Measurements from ENCODE around the gene UCMA.

Gene UCMA

GRCh38 chr10:13233358-13233757 lies 816 bp downstream of the UCMA start:
- no peak for DNase-seq

- no peak for DNase-seq
These were observed 2.4 kb downstream of the UCMA start for GRCh38 chr10:13231808-13232207.

DNA sequence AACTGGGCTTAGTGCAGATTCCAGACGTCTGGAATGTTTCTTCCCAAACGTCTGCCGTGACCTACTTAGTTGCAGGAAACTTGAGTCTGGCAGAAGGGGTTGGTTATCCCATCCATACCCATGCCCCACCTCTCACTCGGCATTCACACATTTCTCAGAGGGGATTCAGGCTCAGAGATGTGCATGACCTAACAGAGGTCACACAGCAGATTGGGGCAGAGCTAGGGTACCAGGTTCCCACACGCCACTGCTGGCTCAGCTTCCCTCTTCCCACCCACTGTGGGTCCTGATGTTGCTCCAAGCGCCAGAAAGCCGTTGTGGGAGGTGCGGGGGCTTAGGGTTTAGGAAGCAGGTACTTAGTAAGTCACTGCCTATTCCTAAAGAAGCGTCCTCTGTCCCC lies 3.0 kb downstream of the UCMA start:
- DNase-seq, result no peak

DNA sequence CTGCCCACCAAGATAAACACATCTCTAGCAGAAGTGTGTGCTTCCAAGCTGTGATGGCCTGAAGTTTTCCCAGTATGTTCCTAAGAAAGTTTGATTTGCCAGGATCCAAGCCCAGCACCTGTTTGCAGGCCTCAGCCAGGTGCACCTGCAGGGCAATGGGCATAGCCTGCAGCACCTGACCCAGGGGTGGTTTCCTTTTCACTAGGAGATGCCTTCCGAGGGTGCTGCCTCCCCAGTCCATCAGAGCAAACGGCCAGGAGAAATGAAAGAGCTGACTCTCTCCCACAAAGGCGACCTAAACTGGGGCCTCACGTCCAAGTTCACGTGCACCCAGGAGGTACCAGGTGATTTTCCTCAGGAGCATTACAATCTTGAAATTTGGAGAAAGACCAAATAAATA lies 7.1 kb downstream of the UCMA start:
- no peak for DNase-seq

GRCh38 chr10:13225601-13226000 lies 8.6 kb downstream of the UCMA start:
- no peak for DNase-seq

DNA sequence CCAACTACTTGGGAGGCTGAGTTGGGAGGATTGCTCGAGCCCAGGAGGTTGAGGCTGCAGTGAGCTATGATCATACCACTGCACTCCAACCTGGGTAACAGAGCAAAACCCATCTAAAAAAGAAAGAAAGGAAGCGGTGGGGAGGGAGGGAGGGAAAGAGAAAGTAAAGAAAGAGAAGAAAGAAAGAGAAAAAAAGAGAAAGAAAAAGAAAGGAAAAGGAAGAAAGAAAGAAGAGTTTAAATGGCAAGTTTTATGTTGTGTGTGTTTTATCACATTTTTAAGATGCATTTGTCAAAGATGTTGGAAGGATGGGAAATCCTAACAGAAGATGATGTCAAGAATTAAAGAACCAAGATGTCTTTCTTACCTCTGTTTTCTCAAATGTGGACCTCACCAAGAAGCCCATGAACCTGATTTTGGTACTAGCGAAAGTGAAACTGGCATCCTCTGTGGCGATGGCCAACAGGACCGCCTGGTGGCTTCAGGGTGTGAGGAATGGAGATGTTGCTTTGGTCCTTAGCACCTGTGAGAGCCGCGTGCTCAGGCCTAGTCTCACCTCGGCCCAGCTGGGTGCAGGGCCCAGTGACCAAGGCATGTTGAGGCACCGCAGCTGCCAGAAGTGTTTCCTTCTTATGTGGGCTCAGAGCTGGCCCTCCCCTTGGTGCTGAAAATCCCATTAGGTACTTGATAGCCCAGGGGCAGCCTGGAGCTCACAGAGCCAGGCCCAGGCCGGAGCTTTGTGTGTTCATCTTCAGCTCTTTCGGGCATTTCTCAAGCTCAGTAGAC lies 9.8 kb downstream of the UCMA start:
- no peak for DNase-seq

- DNase-seq, result no peak
These were observed 10.9 kb downstream of the UCMA start for GRCh38 chr10:13223241-13223640.

DNA sequence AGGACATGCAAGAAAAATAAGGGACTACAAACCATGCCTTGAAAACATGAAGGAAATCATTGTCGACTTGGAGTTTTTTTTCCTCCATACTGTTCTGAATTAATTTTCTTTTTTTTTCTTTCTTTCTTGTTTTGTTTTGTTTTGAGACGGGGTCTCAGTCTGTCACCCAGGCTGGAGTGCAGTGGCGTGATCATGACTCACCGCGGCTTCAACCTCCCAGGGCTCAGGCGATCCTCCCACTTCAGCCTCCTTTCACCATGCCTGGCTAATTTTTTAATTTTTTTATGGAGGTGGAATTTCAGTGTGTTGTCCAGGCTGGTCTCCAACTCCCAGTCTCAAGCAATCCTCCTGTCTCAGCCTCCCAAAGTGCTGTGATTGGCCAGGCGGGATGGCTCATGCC lies 11.6 kb downstream of the UCMA start:
- no peak for DNase-seq

GRCh38 chr10:13222151-13222550 lies 12.0 kb downstream of the UCMA start:
- DNase-seq, result no peak

- DNase-seq, result no peak
These were observed 12.6 kb downstream of the UCMA start for GRCh38 chr10:13221572-13221971.

- peak; percentile 4 for DNase-seq
These were observed 14.2 kb downstream of the UCMA start for GRCh38 chr10:13219685-13220670.

GRCh38 chr10:13218878-13219277 lies 15.3 kb downstream of the UCMA start:
- DNase-seq, result no peak

GRCh38 chr10:13213163-13213562 lies 21.0 kb downstream of the UCMA start:
- DNase-seq, result no peak

GRCh38 chr10:13206546-13207443 lies 27.4 kb downstream of the UCMA start:
- DNase-seq, result peak; percentile 26

GRCh38 chr10:13206091-13206490 lies 28.1 kb downstream of the UCMA start:
- DNase-seq, result no peak

DNA sequence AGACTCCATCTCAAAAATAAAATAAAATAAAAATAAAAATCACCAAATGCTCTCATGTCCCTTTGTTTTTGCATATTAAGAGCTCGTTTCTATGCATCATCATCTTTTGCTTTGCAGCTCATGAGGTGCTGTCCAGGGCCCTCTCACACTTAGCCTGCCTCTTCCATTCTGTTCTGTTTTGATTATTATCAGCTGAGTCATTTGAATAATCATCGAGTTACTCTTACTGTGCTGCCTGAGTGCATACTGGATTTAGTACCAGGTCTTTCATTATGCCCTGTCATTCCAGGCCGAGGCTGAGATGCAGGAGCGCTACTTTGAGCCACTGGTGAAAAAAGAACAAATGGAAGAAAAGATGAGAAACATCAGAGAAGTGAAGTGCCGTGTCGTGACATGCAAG lies 33.0 kb downstream of the UCMA start:
- DNase-seq, result peak; percentile 9

GRCh38 chr10:13195016-13195415 lies 39.2 kb downstream of the UCMA start:
- DNase-seq, result no peak

DNA sequence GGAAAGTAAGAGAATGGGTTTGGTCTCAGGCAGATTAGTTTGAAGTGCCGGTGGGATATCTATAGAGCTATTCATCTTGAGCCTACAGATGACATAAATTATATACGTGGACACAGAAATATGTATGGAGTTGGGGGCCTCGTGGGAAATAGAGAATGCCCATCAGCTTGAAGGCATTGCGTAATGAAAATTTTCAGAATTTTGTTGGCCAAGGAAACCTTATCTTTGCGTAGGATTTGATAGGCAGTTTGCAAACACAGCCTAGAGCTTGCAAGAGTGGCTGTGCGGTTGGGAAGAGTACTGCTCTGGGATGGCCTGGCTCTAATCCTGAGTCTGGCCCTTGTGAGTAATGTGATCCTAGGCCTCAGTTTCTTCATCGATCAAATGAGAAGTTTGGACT lies 40.5 kb downstream of the UCMA start:
- DNase-seq, result no peak

DNA sequence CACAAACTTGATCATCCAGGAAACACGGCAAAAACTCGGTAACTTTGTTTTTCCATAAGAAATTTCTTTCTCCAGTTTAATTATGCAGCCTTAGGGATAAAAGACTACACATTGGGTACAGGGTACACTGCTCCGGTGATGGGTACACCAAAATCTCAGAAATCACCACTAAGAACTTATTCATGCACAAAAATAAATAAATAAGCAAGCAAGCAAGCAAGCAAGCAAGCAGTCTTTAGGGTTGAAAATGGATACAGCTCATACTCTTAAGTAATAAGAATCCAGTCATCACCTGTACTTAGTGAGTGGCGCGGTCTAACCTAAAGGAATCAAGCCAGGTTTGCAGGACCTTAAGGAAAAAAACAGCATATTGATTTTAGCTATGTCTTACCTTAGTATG lies 42.8 kb downstream of the UCMA start:
- no peak for DNase-seq

DNA sequence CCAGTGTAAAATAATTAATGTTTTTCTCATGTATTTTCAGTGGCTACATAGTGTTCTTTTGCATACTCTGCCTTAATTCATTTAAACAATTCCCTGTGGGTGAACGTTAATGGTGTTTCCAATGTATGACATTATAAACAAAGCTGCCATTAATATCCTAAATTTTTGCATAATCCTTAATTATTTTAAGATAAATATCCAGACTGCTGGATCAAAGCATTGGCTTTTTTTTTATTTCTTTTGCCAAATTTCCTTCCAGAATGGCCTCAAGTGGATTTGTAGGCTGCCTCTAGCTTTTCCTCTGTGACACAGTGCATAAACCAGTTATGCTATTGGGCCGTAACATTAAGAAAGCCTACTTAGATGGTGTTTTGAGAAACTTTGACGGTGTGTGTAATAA lies 43.4 kb downstream of the UCMA start:
- no peak for DNase-seq

- DNase-seq, result no peak
These were observed 44.2 kb downstream of the UCMA start for GRCh38 chr10:13189961-13190360.

DNA sequence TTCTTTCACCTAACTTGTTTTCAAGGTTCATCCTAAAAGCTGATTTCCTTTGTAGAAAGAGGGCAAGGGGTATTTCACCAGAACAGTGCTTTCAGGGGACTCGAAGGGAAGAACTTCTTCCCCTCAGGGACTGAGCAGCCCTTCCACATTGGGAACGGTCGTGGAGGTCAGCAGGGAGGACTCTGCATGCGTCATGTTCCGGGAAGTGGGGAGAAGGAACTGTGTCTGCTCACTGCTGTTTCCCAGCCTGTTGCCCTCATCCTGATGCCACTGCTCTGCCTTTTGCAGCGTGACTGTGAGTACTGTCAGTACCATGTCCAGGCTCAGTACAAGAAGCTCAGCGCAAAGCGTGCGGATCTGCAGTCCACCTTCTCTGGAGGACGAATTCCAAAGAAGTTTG lies 45.6 kb downstream of the UCMA start:
- no peak for DNase-seq

- DNase-seq, result no peak
These were observed 47.0 kb downstream of the UCMA start for GRCh38 chr10:13187135-13187534.
